Activated T-helper 2 cell treated with anti-CD3 and anti-CD28 coated beads, Interferon-gamma antibody, Interleukin-2, Interleukin-4, amounts not matched to agents 10 μg/mL and 5 μg/mL and 100 μg/mL, durations not matched to agents 14 hours and 24 hours and 36 hours (primary cell): ENCODE results near the gene SSH3. TPM values are rescaled to one million over a fixed set of nuclear protein-coding genes. Genes with fewer than 3 reads are reported as not detected.

ENCODE experiments used
- DNase-seq: peaks from one replicate; pipeline ENCODE4 v3.0.0; 2021; ENCODE audit warnings: low spot score
- H3K27ac Mint-ChIP-seq: one replicate; pipeline ENCODE4 v1.8.0; 2021; ENCODE audit warnings: mixed read lengths
- H3K27me3 Mint-ChIP-seq: one replicate; pipeline ENCODE4 v1.8.0; 2021; ENCODE audit warnings: low read depth, mixed read lengths
- H3K36me3 Mint-ChIP-seq: one replicate; pipeline ENCODE4 v1.8.0; 2021; ENCODE audit warnings: low read depth, mixed read lengths
- H3K4me1 Mint-ChIP-seq: one replicate; pipeline ENCODE4 v1.8.0; 2021; ENCODE audit warnings: low read depth, mixed read lengths
- H3K4me3 Mint-ChIP-seq: one replicate; pipeline ENCODE4 v1.8.0; 2021; ENCODE audit warnings: low read depth, mild to moderate bottlenecking, moderate library complexity, mixed read lengths
- H3K9me3 Mint-ChIP-seq: one replicate; pipeline ENCODE4 v1.8.0; 2021; ENCODE audit warnings: mixed read lengths
- intact Hi-C: fragments of 100-400 bp; cut with micrococcal nuclease; formaldehyde crosslinking; loops from one replicate; pipeline ENCODE4 v1.15.1; 2023
- total RNA-seq: library from RNA; stranded (reverse); gene quantifications from 2 replicates; pipeline ENCODE4 v1.2.3, GENCODE V29; 2022

SSH3 gene
- total RNA-seq, 1 donor from 2014 or later: 16.2 TPM

DNA sequence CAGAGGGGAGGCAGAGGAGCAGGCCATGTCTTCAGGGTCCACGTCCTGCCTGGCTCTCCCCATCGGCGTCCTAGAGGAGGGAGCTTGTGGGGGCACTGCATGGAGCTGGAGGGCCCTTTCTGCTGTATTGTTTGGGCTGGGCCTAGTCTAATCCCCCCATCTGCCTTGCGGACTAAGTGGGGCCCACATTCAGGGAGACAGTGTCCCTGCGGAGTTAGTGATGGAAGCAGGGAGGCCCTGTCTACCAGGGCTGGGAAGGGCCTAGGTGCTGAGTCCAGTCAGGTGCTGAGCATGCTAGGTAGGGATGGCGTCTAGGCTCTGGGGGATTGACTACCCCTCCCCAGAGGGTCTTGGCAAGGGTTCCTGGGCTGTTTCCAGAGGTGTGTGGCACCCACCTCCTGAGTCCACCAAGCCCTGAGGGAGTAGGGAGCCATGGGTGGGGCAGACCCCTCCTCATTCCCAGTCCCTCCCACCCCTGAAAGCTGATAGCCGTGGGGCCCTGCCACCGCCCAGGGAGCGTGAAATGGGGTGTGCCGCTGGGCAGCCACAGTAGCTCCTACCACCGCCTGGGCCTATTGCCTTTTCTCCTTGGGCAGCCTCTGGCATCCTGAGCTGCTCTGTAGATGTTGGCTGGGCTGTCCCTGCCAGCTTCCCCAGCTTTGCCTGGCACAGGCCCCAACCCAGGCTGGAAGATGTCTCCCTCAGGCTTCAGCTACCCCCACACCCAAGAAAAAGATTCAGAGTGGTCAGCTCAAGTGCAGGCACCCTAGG is 51.9 kb downstream of the SSH3 start:
- no peak for DNase-seq
- intact Hi-C loops: no loop called here
- Mint-ChIP-seq H3K4me3 (peak overlapping the region; percentile 21), H3K36me3 (no peaks in the 10 kb centered on the region), H3K9me3 (no peaks in the 10 kb centered on the region), H3K27ac (peak overlapping the region; percentile 100), H3K27me3 (peaks cover 10% of the 10 kb centered on the region), H3K4me1 (peaks cover 35% of the 10 kb centered on the region)

GRCh38 chr11:67355794-67356386 is 52.6 kb downstream of the SSH3 start:
- Mint-ChIP-seq H3K9me3 (no peaks in the 10 kb centered on the region), H3K4me1 (peaks cover 35% of the 10 kb centered on the region), H3K4me3 (peak overlapping the region; percentile 21), H3K27ac (peak overlapping the region; percentile 73), H3K36me3 (no peaks in the 10 kb centered on the region), H3K27me3 (peaks cover 10% of the 10 kb centered on the region)
- intact Hi-C loops: no loop called here
- no peak for DNase-seq

DNA sequence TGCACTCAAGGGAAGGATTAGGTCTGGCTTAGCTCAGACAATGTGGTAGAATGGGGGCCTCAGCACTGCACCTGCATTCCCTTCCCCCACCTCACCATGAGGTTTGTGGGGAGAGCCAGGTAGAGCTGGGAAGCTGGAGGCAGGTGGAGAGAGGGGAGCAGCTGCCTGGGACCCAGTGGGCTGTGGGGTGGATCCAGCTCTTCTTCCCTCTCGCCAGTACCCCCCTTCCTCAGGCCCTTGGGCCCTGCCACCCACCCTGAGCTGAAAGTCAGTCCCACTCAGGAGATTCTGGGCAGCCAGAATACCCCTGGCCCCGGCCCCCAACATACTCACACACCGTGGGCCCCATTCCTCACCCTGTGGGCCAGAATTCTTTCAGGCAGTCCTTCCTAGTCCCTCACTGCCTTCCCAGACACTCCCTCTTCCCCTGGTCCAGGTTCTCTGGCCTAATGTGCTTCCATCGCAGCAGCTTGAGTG is 53.1 kb downstream of the SSH3 start:
- DNase-seq: no peak
- H3K27ac Mint-ChIP-seq: peak overlapping the region; percentile 77
- peak overlapping the region; percentile 10 for H3K4me3 Mint-ChIP-seq
- intact Hi-C loops: no loop called here
- no peaks in the 10 kb centered on the region for H3K36me3 Mint-ChIP-seq
- peaks cover 32% of the 10 kb centered on the region for H3K4me1 Mint-ChIP-seq
- peaks cover 14% of the 10 kb centered on the region for H3K27me3 Mint-ChIP-seq
- H3K9me3 Mint-ChIP-seq: no peaks in the 10 kb centered on the region

GRCh38 chr11:67356864-67357561 is 53.7 kb downstream of the SSH3 start:
- peaks cover 19% of the 10 kb centered on the region for H3K27me3 Mint-ChIP-seq
- intact Hi-C loops: loop anchor here (1.0 kb wide), 1 partner anchor 25 kb away; no protein-coding TSS in a partner anchor
- DNase-seq: peak; percentile 59
- no peaks in the 10 kb centered on the region for H3K9me3 Mint-ChIP-seq
- peak overlapping the region; percentile 10 for H3K4me3 Mint-ChIP-seq
- H3K36me3 Mint-ChIP-seq: no peaks in the 10 kb centered on the region
- H3K27ac Mint-ChIP-seq: peak overlapping the region; percentile 77
- H3K4me1 Mint-ChIP-seq: peaks cover 28% of the 10 kb centered on the region

DNA sequence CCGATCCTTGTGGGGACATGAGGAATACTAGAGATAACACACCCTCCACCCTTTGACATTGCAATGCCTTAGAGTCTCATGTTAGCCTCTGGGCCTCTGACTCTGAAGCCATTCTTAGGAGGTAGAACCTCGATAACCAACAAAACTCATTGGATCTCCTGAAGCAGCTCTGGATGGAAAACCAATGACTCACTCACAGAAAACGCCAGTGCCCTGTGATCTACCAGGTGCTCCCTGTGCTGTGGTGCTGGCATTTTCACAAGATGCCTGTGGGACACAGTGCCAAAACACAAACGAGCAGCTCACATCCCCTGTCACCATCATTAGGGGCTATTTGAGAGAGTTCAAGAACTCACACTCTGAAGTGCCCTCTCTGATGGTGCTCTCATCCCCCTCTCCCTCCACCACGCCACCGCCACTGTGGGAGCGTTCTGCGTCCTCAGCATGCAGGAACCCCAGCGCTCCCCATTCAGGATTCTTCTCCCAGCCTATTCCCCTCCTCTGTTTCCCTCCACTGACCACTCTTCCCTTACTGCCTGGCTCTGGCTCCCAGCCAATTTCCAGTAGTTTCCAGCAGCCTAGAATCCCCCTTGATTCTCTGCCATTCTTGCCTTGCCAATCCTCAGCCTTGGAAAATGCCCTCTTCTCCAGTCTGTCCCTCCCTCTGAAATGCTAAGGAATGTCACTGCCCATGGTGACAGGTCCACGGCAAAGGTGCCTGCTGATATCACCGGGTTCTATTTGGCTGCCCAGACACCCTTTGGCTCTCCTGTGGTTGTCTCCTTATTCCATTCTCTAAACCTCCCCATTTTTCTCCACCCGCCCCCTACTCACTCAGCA is 54.7 kb downstream of the SSH3 start:
- Mint-ChIP-seq H3K4me3 (no peak overlapping the region), H3K9me3 (no peaks in the 10 kb centered on the region), H3K27ac (no peak overlapping the region), H3K27me3 (peaks cover 29% of the 10 kb centered on the region), H3K36me3 (no peaks in the 10 kb centered on the region), H3K4me1 (peaks cover 28% of the 10 kb centered on the region)
- intact Hi-C loops: loop anchor here (1.0 kb wide), 1 partner anchor 24 kb away; no protein-coding TSS in a partner anchor
- no peak for DNase-seq

Other genes starting within 250 kb of the SSH3 start
- gene RHOD, start 246.7 kb upstream of the SSH3 start, total RNA-seq: 0.30 and 0.39 TPM in 2 replicates
- 96.0 and 107 TPM in 2 replicates for gene KDM2A, start 184.3 kb upstream of the SSH3 start, total RNA-seq
- gene GRK2, start 37.1 kb upstream of the SSH3 start, total RNA-seq: 282 and 287 TPM in 2 replicates
- 119 and 135 TPM in 2 replicates for gene ANKRD13D, start 14.2 kb upstream of the SSH3 start, total RNA-seq
- gene POLD4, start 50.0 kb downstream of the SSH3 start, total RNA-seq: 41.1 and 50.1 TPM in 2 replicates
- gene CLCF1, start 70.1 kb downstream of the SSH3 start, total RNA-seq: 2.9 and 3.0 TPM in 2 replicates
- gene RAD9A, start 88.5 kb downstream of the SSH3 start, total RNA-seq: 32.1 and 34.1 TPM in 2 replicates
- gene PPP1CA, start 98.3 kb downstream of the SSH3 start, total RNA-seq: 250 and 262 TPM in 2 replicates
- 112 and 118 TPM in 2 replicates for gene TBC1D10C, start 100.6 kb downstream of the SSH3 start, total RNA-seq
- gene CARNS1, start 112.1 kb downstream of the SSH3 start, total RNA-seq: 0.51 and 0.68 TPM in 2 replicates
- 67.6 and 70.2 TPM in 2 replicates for gene RPS6KB2, start 125.0 kb downstream of the SSH3 start, total RNA-seq
- gene PTPRCAP, start 134.2 kb downstream of the SSH3 start, total RNA-seq: 89.8 and 94.4 TPM in 2 replicates
- 177 and 186 TPM in 2 replicates for gene CORO1B, start 139.9 kb downstream of the SSH3 start, total RNA-seq
- not detected in 2 replicates for gene GPR152, start 149.2 kb downstream of the SSH3 start, total RNA-seq
- 0.73 and 1.0 TPM in 2 replicates for gene CABP4, start 151.8 kb downstream of the SSH3 start, total RNA-seq
- 58.5 and 62.0 TPM in 2 replicates for gene TMEM134, start 165.7 kb downstream of the SSH3 start, total RNA-seq
- 190 and 191 TPM in 2 replicates for gene AIP, start 179.5 kb downstream of the SSH3 start, total RNA-seq
- 118 and 120 TPM in 2 replicates for gene PITPNM1, start 201.8 kb downstream of the SSH3 start, total RNA-seq
- 117 and 119 TPM in 2 replicates for gene CDK2AP2, start 204.6 kb downstream of the SSH3 start, total RNA-seq
- not detected in 2 replicates for gene CABP2, start 219.9 kb downstream of the SSH3 start, total RNA-seq